HG03135 (cell line): ENCODE measurements around the gene ARRB1.
"Not testable (repeated sequence)": the region's sequence is repeated elsewhere in the genome, so short reads cannot be mapped to it uniquely, and the experiment has no call there.

ENCODE experiments used
- ATAC-seq: cut with Tn5 transposase; IDR thresholded peaks from one replicate; pipeline ENCODE4 v1.9.1; 2021; ENCODE audit warnings: mild to moderate bottlenecking, moderate library complexity; ENCODE audit not compliant: unreplicated experiment

The ARRB1 gene

GRCh38 chr11:75325713-75326438 lies 25.6 kb downstream of the ARRB1 start:
- ATAC-seq = no peak

- ATAC-seq = no peak
These were observed 26.7 kb downstream of the ARRB1 start for GRCh38 chr11:75324740-75325139.

GRCh38 chr11:75324189-75324588 lies 27.3 kb downstream of the ARRB1 start:
- ATAC-seq = no peak

- no peak for ATAC-seq
These were observed 27.9 kb downstream of the ARRB1 start for GRCh38 chr11:75323609-75324008.

GRCh38 chr11:75320643-75321042 lies 30.8 kb downstream of the ARRB1 start:
- ATAC-seq = no peak

- ATAC-seq = no peak
These were observed 31.3 kb downstream of the ARRB1 start for GRCh38 chr11:75320046-75320618.

- ATAC-seq = no peak
These were observed 32.2 kb downstream of the ARRB1 start for GRCh38 chr11:75319035-75319877.

- no peak for ATAC-seq
These were observed 33.9 kb downstream of the ARRB1 start for GRCh38 chr11:75317446-75318122.

GRCh38 chr11:75315439-75315805 lies 36.0 kb downstream of the ARRB1 start:
- ATAC-seq = no peak

- ATAC-seq = no peak
These were observed 36.6 kb downstream of the ARRB1 start for GRCh38 chr11:75314771-75315438.

- ATAC-seq = no peak
These were observed 37.8 kb downstream of the ARRB1 start for GRCh38 chr11:75313513-75314272.

- ATAC-seq = no peak
These were observed 39.1 kb downstream of the ARRB1 start for GRCh38 chr11:75312346-75312745.

GRCh38 chr11:75311858-75312288 lies 39.6 kb downstream of the ARRB1 start:
- no peak for ATAC-seq

- no peak for ATAC-seq
These were observed 42.5 kb downstream of the ARRB1 start for GRCh38 chr11:75308986-75309385.

GRCh38 chr11:75308116-75308515 lies 43.3 kb downstream of the ARRB1 start:
- ATAC-seq = no peak

GRCh38 chr11:75307058-75307457 lies 44.4 kb downstream of the ARRB1 start:
- ATAC-seq = no peak

- ATAC-seq = no peak
These were observed 44.9 kb downstream of the ARRB1 start for GRCh38 chr11:75306529-75306928.

- no peak for ATAC-seq
These were observed 45.5 kb downstream of the ARRB1 start for GRCh38 chr11:75305993-75306392.

- no peak for ATAC-seq
These were observed 46.0 kb downstream of the ARRB1 start for GRCh38 chr11:75305452-75305851.

GRCh38 chr11:75304941-75305340 lies 46.5 kb downstream of the ARRB1 start:
- not testable (repeated sequence) for ATAC-seq
